K562 (cell line): ENCODE measurements around the gene KANK4.

Source experiments
- LARP7 ChIP-seq: fragments of 450-650 bp; IDR thresholded peaks from 2 replicates; pipeline ENCODE4 v1.6.1; 2016
- MAFF ChIP-seq: IDR thresholded peaks from 2 replicates; pipeline ENCODE4 v1.6.1; 2012; ENCODE audit warnings: low read length, improper control_type of control experiment
- ZBTB26 ChIP-seq: fragments of 450-650 bp; formaldehyde crosslinking; IDR thresholded peaks from 2 replicates; pipeline ENCODE4 v1.4.0; 2022; ENCODE audit warnings: missing genetic modification characterization

DNA sequence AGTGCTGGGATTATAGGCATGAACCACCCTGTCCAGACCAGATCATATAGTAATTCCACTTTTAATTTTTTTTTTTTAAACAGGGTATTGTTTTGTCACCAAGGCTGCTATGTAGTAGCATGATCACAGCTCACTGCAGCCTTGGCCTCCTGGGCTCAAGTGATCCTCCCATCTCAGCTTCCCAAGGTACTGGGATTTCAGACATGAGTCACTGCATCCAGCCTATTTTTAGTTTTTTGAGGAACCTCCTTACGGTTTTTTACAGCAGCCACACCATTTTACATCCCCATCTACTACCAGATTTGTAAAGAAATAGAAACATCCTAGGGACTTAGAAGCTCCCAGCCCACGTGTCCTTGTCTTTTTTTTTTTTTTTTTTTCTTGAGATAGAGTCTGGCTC, 100.6 kb downstream of the KANK4 start:
- no peak for TF ChIP-seq MAFF
- TF ChIP-seq LARP7 = no peak
- no peak for TF ChIP-seq ZBTB26 (CRISPR knock-in tag)
